ENCODE measurements around the gene CUL5. TPM values are rescaled to one million over a fixed set of nuclear protein-coding genes. Genes with fewer than 3 reads are reported as not detected.

Gene CUL5
- 87.4 TPM for total RNA-seq

GRCh38 chr11:108008656-108009496 lies at the start of gene CUL5:
CUL5 (plus strand) TSS chr11:108008898; CDS start chr11:108009349, 451 bp downstream.

GRCh38 chr11:108121274-108122155 lies 112.8 kb downstream of the CUL5 start, which contains the start of gene ACAT1:
ACAT1 (plus strand) TSS chr11:108121567; CDS start chr11:108121607, 40 bp downstream.

Small RNA genes within 50 kb of the gene (small RNA-seq; reads per million reads assigned to genes)
- gene RF00019, result not detected

Other genes starting within 250 kb of the CUL5 start
- gene SLC35F2, start 150.1 kb upstream of the CUL5 start, total RNA-seq, result 11.5 TPM
- 27.0 TPM for gene RAB39A, start 80.5 kb upstream of the CUL5 start, total RNA-seq
- 87.0 TPM for gene ACAT1, start 112.7 kb downstream of the CUL5 start, total RNA-seq
- 36.2 TPM for gene NPAT, start 213.7 kb downstream of the CUL5 start, total RNA-seq
- gene ATM, start 214.2 kb downstream of the CUL5 start, total RNA-seq, result 113 TPM

All from diencephalon (tissue), 1 donor.